Activated CD8-positive, alpha-beta memory T cell treated with anti-CD3 and anti-CD28 coated beads, Interleukin-2, amount 50 U/mL, for 1 hour (primary cell): ENCODE data around the gene NUDT4.
A peak's percentile ranks its signal among the peaks of the same experiment; 100 is the strongest.
"Not testable (repeated sequence)": the region's sequence is repeated elsewhere in the genome, so short reads cannot be mapped to it uniquely, and the experiment has no call there.

Source experiments
- DNase-seq: peaks from one replicate; pipeline ENCODE4 v3.0.0-alpha.2; 2020; ENCODE audit errors: extremely low read depth

NUDT4 gene

GRCh38 chr12:93366422-93366821 is 11.3 kb upstream of the NUDT4 start:
- no peak for DNase-seq

DNA sequence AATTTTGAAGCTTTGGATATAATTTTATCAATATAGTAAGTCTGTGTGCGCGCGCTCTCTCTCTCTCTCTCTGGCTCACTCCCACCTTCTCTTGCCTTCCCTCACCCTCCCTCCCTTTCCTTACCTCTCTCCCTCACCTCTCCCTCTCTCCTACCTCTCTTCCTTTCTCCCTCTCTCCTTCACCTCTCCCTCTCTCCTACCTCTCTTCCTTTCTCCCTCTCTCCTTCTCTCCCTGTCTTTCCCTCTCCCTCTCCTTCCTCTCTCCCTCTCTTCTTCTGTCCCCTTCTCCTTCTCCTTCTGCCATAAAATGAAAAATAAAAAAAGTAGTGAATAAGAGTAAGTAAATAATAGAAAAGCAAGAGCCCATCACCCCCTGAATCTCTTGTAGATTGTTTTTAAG is 9.0 kb upstream of the NUDT4 start:
- DNase-seq = no peak

- DNase-seq = no peak
These were observed 8.2 kb upstream of the NUDT4 start for GRCh38 chr12:93369505-93369904.

GRCh38 chr12:93370947-93371346 is 6.8 kb upstream of the NUDT4 start:
- no peak for DNase-seq

GRCh38 chr12:93373961-93374656 is 3.6 kb upstream of the NUDT4 start:
- no peak for DNase-seq

- no peak for DNase-seq
These were observed 1.8 kb upstream of the NUDT4 start for GRCh38 chr12:93375906-93376305.

- DNase-seq = no peak
These were observed 1.1 kb upstream of the NUDT4 start for GRCh38 chr12:93376436-93377251.

- peak; percentile 12 for DNase-seq
These were observed 672 bp downstream of the NUDT4 start for GRCh38 chr12:93378196-93378997.

DNA sequence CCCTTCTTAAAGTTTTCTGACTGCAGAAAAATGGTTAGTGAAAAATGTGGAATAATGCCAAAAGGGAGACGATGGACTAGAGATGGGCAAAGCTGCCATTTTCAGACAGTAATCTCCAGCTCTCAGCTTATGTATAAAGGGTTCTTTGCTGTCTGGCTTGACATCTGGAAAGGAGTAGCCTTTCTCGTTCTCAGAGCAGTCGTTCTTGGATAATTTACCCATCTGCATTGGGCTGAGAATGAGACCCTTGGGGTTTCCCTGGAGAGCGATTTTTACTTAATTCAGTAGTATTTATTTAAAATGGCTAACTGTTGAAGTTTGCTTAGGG is 1.2 kb downstream of the NUDT4 start:
- DNase-seq = no peak

- DNase-seq = no peak
These were observed 1.7 kb downstream of the NUDT4 start for GRCh38 chr12:93379326-93379980.

- no peak for DNase-seq
These were observed 2.2 kb downstream of the NUDT4 start for GRCh38 chr12:93379981-93380361.

- no peak for DNase-seq
These were observed 2.9 kb downstream of the NUDT4 start for GRCh38 chr12:93380480-93381121.

DNA sequence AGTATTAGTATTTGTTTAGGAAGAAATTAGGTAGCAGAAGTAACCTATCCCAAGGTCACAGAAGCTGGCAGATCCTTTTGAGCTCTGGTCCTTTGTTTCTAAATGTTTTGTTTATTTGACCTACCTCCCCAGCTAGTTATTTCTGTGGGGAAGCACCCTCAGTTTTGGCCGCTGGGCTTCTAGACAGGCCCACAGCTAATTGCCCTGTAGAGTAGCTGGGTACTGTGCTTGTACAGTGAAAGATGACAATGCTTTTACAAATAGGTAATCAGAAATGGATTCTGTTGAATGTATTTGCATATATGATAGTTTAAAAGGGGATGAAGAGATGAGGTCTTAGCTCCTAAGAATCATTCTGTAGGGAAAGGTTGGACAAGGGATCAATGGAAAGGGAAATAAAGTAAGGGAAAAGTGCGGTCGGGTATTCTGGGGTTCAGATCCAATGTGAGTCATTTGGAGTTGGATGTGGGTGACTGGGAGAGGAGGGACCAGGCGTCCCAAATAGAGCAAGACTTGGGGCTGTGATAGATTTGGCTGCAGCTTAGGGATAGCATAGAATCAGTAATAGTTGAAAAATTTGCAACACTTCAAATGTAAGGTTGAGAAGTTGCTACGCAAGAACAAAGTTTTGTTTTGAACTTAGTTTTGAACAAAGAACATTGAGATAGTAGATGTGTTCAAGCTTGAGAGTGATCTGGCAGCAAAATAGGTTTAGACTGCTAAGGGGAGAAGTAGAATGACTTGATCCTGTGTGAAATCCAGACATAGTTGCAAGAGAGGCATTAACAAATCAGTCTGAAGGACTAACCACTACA is 3.6 kb downstream of the NUDT4 start:
- no peak for DNase-seq

DNA sequence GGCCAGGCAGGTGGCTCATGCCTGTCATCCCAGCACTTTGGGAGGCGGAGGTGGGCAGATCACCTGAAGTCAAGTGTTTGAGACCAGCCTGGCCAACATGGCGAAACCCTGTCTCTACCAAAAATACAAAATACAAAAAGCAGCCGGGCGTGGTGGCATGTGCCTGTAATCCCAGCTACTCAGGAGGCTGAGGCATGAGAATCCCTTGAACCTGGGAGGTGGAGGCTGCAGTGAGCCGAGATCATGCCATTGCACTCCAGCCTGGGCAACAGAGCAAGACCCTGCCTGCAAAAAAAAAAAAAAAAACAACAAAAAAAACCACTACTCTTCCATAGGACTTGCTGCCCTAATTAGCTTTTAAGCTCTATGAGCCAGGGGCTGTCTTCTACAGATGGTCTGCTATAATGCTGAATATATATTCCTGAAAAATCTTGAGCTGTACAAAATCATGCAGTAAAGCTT is 4.3 kb downstream of the NUDT4 start:
- not testable (repeated sequence) for DNase-seq

DNA sequence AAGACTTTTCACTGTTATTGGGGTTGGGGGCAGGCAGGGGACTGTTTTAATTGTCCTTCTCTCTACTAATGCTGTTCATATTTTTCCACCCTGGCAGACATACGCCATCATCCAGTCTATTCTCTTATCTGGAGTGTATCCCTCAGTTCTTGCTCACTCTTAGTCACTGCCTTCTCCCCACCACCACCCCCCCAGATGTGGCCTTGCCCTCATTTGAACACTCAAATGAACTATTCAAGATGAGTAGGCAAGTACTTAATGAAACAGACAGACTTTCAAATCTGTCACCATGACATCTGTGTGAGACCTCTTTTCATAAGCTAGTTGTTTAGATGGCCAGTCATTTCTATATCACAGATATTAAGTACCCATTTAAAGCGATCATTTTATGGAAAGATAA is 10.1 kb downstream of the NUDT4 start:
- DNase-seq = no peak

DNA sequence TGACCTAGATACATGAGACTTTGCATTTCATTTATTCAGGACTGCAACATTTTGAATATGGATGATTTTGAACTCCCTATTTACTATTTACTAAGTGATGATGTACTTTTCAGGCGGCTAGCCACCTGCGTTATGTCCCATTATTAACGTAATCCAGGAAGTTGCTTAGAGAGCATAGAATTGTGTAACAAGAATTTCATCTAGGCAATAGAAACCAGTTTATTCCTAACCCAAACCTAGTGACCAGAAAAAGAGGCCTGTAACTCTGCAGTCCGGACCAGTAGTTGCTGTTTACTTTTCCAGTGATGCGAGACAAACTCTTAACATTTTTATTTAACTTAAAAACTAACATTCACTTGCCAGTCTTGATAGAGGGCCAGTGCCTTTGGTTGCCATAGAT is 12.3 kb downstream of the NUDT4 start:
- DNase-seq = no peak

- DNase-seq = no peak
These were observed 13.0 kb downstream of the NUDT4 start for GRCh38 chr12:93390549-93391297.

GRCh38 chr12:93393425-93393824 is 15.7 kb downstream of the NUDT4 start:
- no peak for DNase-seq

DNA sequence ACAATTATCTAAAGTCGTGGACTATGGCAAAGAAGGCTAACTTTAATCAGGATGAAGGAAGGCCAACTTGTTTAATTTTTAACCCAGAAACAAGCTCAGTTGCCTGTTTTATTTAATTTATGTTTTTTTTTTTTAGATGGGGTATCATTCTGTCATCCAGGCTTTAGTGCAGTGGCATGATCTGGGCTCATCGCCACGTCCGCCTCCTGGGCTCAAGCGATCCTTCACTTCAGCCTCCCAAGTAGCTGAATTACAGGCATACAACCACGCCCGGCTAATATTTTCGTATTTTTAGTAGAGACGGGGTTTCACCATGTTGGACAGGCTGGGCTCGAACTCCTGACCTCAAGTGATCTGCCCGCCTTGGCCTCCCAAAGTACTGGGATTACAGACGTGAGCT is 19.7 kb downstream of the NUDT4 start:
- DNase-seq = no peak
